Stimulated activated CD8-positive, alpha-beta memory T cell treated with anti-CD3 and anti-CD28 coated beads, Interleukin-15, amount 100 ng/mL, for 48 hours (primary cell): ENCODE measurements around the gene SLC12A5.
"Not testable (repeated sequence)": the region's sequence is repeated elsewhere in the genome, so short reads cannot be mapped to it uniquely, and the experiment has no call there.

Experiments used
- DNase-seq, 2 donors: peaks; one replicate each; pipeline ENCODE4 v3.0.0-alpha.2; 2020; ENCODE audit warnings: low read depth in 2 of 2

Gene SLC12A5

GRCh38 chr20:46028772-46029371 is at the start of gene SLC12A5:
Gene SLC12A5, plus strand, starts transcription at chr20:46029215. Its CDS starts 130 bp downstream, at chr20:46029345.
- no peak for DNase-seq

DNA sequence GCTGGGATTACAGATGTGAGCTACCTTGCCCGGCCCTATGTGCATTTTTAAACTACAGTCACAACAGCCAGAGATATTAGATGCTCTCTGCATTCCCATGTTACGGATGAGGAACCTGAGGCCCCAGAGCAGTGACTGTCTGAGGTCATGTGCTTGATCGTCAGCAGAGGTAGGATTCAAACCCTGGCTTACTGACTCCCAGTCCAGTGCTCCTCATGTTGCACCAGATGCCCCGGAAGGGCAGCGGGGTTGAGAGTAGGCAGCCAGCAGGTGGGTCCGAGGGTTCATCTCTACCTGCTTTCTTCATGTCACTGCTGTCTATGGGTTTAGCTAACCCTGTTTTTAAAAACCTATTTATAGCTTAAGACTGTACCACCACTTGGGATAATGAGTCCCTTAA is 47.8 kb upstream of the SLC12A5 start:
- no peak for DNase-seq

GRCh38 chr20:45983279-45983743 is 45.7 kb upstream of the SLC12A5 start:
- DNase-seq = no peak

- no peak for DNase-seq
Measured at GRCh38 chr20:45985573-45985972, 43.4 kb upstream of the SLC12A5 start.

GRCh38 chr20:45987108-45987780 is 41.8 kb upstream of the SLC12A5 start:
- DNase-seq = peak; percentile 60 to 64

DNA sequence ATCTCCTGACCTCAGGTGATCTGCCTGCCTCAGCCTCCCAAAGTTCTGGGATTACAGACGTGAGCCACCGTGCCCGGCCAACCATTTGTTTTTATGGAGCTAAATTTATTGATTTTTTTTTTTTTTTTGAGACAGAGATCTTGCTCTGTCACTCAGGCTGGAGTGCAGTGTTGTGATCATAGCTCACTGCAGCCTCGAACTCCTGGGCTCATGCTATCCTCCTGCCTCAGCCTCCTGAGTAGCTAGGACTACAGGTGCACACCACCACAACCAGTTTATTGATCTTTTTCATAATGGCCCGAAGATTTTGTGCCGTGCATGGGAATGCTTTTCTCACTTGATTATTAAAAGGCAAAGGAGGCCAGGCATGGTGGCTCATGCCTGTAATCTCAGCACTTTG is 40.2 kb upstream of the SLC12A5 start:
- DNase-seq = not testable (repeated sequence)

DNA sequence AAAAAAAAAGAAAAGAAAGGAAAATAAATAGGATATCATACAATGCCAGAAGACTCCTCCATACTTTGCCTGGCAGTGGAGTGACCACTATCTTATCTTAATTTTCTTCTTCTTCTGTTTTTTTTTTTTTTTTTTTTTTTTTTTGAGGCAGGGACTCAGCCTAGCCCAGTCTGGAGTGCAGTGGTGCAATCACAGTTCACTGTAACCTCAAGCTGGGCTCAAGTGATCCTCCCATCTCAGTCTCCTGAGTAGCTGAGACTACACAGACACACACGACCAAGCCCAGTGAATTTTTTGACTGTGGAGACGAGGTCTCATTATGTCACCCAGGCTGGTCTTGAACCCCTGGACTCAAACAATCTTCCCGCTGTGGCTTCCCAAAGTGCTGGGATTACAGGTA is 37.4 kb upstream of the SLC12A5 start:
- DNase-seq = no peak

DNA sequence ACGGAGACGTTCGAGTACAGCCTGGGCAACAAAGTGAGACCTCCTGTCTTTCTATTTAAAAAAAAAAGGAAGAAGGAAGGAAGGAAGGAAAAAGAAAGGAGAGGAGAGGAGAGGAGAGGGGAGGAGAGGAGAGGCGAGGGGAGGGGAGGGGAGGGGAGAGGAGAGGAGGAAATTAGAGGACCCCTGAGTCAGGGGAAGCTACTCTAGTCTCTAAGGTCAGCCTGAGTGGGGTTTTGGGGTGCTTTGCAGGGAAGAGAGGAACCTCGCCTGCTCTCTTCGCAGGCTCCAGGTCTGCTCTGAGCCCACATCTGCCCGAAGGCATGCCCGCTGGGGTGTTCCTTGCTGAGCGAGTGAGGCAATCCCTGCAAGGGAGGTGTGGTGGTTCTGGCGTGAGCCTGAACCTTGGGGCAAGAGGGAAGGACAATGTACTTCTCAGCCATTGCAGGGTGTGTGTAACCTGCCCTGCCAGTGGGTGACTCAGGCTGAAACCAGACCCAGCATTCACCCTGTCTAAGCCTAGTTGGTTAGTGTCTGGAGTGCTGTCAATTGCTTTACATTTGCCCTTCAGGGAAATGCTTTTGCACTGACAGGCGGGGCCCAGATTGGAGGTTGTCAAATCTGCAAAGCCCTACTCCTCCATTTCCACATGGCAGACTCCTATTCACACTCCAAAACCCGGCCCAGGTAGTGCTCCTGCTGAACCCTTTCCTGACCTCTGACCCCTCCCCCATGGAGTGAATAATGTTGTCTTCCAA is 35.6 kb upstream of the SLC12A5 start:
- no peak for DNase-seq

DNA sequence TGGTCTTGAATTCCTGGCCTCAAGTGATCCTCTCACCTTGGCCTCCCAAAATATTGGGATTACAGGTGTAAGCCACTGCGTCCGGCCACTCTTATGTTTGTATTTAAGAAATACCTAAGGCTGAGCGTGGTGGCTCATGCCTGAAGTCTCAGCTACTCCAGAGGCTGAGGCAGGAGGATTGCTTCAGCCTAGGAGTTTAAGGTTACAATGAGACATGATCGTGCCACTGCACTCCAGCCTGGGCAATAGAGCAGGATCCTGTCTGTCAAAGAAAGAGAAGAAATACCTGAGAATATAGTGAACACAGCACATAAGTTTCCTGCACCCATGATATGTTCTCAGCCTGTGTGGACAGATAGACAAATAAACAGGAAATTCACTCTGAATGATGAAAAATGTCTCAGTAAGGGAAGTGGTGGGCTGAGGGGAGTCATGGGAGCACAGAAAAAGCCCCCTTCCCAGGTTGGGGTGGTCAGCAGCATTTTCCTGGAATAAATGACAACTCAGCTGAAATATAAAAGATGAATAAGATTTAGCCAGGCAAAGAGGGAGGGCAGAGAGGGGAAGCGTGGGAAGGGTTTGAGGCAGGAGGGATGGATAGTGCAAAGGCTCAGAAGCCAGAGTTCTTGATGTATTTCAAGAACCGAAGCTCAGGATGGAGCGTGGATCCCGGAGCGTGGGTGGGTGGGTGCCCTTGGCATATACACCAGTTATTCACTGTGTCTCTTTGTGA is 34.1 kb upstream of the SLC12A5 start:
- DNase-seq = no peak

DNA sequence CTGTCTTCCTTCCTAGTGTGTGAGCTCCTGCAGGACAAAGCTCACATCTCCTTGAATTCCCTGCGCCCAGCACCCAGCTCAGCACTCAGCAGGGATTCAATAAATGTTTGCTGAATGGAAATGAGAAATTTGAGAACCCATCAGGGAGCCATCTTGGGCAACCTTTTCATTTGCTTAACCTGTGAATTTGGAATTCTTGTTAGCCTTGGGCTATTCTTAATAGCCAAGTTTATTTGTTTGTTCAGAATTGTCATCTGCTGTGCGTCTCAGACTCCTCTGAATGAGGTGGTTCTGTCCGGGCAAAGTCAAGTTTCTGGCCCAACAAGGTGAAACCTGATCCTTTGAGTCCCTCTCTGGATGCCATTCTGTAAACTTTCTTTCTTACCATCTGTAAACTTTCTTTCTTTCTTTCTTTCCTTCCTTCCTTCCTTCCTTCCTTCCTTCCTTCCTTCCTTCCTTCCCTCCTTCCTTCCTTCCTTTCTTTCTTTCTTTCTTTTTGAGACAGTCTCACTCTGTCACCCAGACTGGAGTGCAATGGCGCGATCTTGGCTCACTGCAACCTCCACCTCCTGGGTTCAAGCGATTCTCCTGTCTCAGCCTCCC is 33.4 kb upstream of the SLC12A5 start:
- DNase-seq = not testable (repeated sequence)

DNA sequence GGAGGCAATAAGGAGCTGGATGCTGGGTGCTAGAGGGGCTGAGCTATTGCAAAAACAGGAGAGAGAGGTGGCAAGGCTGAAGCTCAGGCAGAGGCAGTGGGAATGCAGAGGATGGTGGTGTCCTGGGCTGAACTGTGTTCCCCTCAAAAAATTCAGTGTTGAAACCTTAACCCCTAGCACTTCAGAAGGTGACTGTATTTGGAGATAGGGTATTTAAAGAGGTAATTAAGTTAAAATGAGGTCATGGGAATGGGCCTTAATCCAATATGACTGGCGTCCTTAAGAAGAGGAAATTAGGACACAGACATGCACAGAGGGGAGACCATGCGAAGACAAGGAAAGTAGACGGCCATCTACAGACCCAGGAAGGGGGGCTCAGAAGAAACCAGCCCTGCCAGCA is 31.8 kb upstream of the SLC12A5 start:
- DNase-seq = no peak

GRCh38 chr20:45998337-45998736 is 30.7 kb upstream of the SLC12A5 start:
- DNase-seq = no peak

GRCh38 chr20:45998761-45999160 is 30.3 kb upstream of the SLC12A5 start:
- DNase-seq = no peak

DNA sequence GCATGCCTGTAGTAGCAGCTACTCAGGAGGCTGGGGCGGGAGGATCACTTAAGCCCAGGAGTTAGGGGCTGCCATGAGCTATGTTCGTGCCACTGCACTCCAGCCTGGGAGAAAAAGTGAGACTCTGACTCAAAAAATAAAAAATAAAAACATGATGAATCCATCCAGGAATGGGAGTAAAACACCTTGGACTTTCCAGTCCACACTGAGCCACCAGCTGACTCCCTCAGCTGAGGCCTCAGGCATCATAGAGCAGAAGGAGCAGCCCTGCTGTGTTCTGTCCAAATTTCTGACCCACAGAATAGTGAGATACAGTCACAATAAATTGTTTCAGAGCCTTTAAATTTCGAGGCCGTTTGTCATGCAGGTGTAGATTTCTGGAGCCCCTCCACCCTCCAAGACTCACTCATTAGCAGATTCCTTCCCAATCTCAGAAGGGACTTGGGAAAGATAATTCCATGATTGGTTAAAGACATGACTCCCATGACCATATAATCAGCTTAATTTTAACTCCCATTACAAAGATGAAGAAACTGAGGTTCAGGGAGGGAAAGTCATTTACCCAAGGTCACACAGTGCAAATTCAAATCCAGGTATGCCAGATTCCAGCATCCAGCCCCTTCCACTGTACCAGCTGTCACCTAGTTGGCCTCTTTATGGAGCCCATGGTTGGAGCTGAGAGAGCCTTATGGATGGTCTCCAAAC is 29.3 kb upstream of the SLC12A5 start:
- DNase-seq = no peak

DNA sequence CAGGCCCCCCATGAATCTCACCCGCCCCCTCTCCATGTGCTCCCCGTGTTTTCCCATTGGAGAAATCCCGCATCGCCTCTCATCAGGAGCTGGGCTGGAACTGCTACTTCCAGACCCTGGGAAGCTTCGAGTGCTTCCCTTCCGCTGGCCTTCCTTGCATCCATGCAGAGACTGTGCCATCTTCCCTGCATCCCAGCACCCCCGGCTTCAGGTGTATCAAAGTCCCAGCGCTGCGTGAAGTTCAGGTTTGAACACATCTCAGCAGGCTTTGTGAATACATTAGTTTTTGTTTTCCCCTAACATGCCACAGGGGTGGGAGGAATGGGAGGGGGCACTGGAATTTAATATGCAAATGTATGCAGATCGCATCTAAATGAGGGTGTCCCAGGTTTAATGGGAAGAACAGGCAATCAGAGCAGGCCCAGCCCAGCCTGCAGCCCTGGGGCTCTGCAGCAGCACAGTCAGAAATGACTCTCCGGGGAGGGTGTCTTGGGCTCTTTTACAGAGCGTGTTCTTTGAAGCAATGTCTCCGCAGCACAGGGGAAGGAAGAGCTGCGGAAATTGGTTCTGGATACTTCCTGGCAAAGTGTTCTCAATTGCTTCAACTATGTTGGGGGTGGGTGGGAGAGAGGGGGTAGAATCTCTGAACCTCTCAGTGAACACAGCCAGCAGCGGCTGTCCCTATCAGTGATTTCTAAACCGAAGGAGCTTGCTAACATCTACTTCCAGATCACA is 28.6 kb upstream of the SLC12A5 start:
- DNase-seq = no peak

GRCh38 chr20:46001498-46001897 is 27.5 kb upstream of the SLC12A5 start:
- no peak for DNase-seq

- no peak for DNase-seq
Measured at GRCh38 chr20:46002008-46002407, 27.0 kb upstream of the SLC12A5 start.

DNA sequence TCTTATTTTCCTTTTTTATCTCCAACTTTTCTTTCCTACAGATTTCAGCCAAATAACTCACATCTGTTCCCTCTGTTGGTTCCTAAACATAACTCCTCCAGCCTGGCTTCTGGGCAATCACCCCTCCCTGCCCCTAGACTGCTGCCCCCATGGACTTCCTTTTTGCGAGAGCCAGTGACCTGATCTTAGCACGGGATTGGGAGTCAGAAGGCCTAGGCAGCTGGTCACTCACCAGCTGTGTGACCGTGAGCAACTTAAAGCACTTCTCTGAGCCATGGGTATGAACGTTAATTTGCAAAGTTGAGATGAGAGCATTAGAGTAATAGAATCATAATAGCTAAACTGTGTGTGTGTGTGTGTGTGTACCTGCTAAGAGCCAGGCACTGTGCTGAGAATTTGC is 24.8 kb upstream of the SLC12A5 start:
- DNase-seq = no peak

DNA sequence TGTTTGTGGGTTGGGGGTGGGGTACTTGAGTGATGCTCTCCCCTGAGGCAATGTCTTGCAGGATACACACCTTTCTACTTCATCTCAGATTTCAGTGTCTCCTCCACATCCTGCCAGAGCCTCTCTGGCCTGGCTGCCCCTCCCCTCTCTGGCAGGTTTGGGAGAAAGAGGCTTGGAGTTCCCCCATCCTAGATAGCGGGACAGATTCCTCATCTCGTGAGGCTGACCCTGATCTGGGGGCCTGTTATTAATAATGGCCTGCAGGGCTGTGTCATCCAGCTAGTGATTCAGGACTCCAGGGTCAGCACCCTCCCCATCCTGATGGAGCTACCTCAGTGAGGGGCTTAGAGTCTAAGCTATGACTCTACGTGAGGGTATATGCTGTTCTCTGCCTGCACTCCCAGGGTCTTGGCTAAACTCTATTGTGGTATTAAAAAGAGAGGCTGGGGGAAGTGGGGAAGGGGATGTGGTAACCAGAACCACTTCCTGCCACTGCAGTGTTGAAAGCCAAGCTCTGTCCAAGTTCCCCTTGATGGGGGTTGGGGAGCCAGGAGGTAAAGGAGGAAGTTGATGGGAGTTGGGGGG is 24.0 kb upstream of the SLC12A5 start:
- DNase-seq = no peak
